Mononuclear cell (primary cell): ENCODE data around the gene AGAP1. TPM values are rescaled to one million over a fixed set of nuclear protein-coding genes. Genes with fewer than 3 reads are reported as not detected.
"Not testable (repeated sequence)": the region's sequence is repeated elsewhere in the genome, so short reads cannot be mapped to it uniquely, and the experiment has no call there.

Experiments used
- H3K27me3 ChIP-seq: 2 replicates; pipeline ENCODE4 v1.6.0; 2011; ENCODE audit warnings: low read length, control low read depth; ENCODE audit not compliant: insufficient read depth
- H3K4me1 ChIP-seq: 2 replicates; pipeline ENCODE4 v1.5.1; 2011; ENCODE audit warnings: mild to moderate bottlenecking, low read length, control low read depth; ENCODE audit not compliant: insufficient read depth
- H3K4me3 ChIP-seq: 2 replicates; pipeline ENCODE4 v1.5.1; 2011; ENCODE audit warnings: mild to moderate bottlenecking, low read length, moderate library complexity
- H3K9me3 ChIP-seq: 2 replicates; pipeline ENCODE4 v1.5.1; 2011; ENCODE audit warnings: low read depth, mild to moderate bottlenecking, control low read depth, low read length
- total RNA-seq: library from RNA; depleted of rRNA; stranded (reverse); fragments of >200 nt; gene quantifications from one replicate; pipeline ENCODE4 v1.2.3, GENCODE V29; 2012

Gene AGAP1
- total RNA-seq, 1 donor, result 2.7 TPM

GRCh38 chr2:235598532-235599531 is 105.0 kb downstream of the AGAP1 start:
- no peaks in the 10 kb centered on the region for H3K4me1 ChIP-seq
- H3K27me3 ChIP-seq, result no peaks in the 10 kb centered on the region

GRCh38 chr2:235599596-235600338 is 105.9 kb downstream of the AGAP1 start:
- Histone ChIP-seq H3K9me3 (no peaks in the 10 kb centered on the region), H3K27me3 (no peaks in the 10 kb centered on the region), H3K4me1 (no peaks in the 10 kb centered on the region), H3K4me3 (no peak overlapping the region)

More at GRCh38 chr2:235598532-235599531, 105.0 kb downstream of the AGAP1 start:
- H3K9me3 ChIP-seq, result no peaks in the 10 kb centered on the region
- no peak overlapping the region for H3K4me3 ChIP-seq

- Histone ChIP-seq H3K4me3 (no peak overlapping the region), H3K4me1 (no peaks in the 10 kb centered on the region), H3K9me3 (no peaks in the 10 kb centered on the region), H3K27me3 (no peaks in the 10 kb centered on the region)
Measured at GRCh38 chr2:235600406-235600805, 106.6 kb downstream of the AGAP1 start.

- H3K9me3 ChIP-seq, result no peaks in the 10 kb centered on the region
- H3K27me3 ChIP-seq, result no peaks in the 10 kb centered on the region
- no peak overlapping the region for H3K4me3 ChIP-seq
- no peaks in the 10 kb centered on the region for H3K4me1 ChIP-seq
Measured at GRCh38 chr2:235600926-235601325, 107.1 kb downstream of the AGAP1 start.

- Histone ChIP-seq H3K4me1 (no peaks in the 10 kb centered on the region), H3K4me3 (no peak overlapping the region), H3K27me3 (no peaks in the 10 kb centered on the region), H3K9me3 (no peaks in the 10 kb centered on the region)
Measured at GRCh38 chr2:235601960-235602704, 108.3 kb downstream of the AGAP1 start.

GRCh38 chr2:235602971-235603370 is 109.1 kb downstream of the AGAP1 start:
- H3K9me3 ChIP-seq, H3K4me1 ChIP-seq, H3K4me3 ChIP-seq, H3K27me3 ChIP-seq: not testable (repeated sequence)

GRCh38 chr2:235603659-235604058 is 109.8 kb downstream of the AGAP1 start:
- no peaks in the 10 kb centered on the region for H3K4me1 ChIP-seq
- H3K4me3 ChIP-seq, result no peak overlapping the region
- H3K27me3 ChIP-seq, result no peaks in the 10 kb centered on the region
- no peaks in the 10 kb centered on the region for H3K9me3 ChIP-seq

GRCh38 chr2:235605312-235606003 is 111.6 kb downstream of the AGAP1 start:
- H3K27me3 ChIP-seq, result no peaks in the 10 kb centered on the region
- no peaks in the 10 kb centered on the region for H3K9me3 ChIP-seq
- H3K4me1 ChIP-seq, result no peaks in the 10 kb centered on the region
- H3K4me3 ChIP-seq, result no peak overlapping the region

- H3K9me3 ChIP-seq, result no peaks in the 10 kb centered on the region
- H3K4me3 ChIP-seq, result no peak overlapping the region
- no peaks in the 10 kb centered on the region for H3K27me3 ChIP-seq
Measured at GRCh38 chr2:235606004-235606715, 112.3 kb downstream of the AGAP1 start.

GRCh38 chr2:235607546-235608199 is 113.8 kb downstream of the AGAP1 start:
- Histone ChIP-seq H3K27me3 (no peaks in the 10 kb centered on the region), H3K4me1 (no peaks in the 10 kb centered on the region), H3K4me3 (no peak overlapping the region)

More at GRCh38 chr2:235606004-235606715, 112.3 kb downstream of the AGAP1 start:
- H3K4me1 ChIP-seq, result no peaks in the 10 kb centered on the region

GRCh38 chr2:235608200-235608887 is 114.5 kb downstream of the AGAP1 start:
- H3K9me3 ChIP-seq, result no peaks in the 10 kb centered on the region
- H3K27me3 ChIP-seq, result no peaks in the 10 kb centered on the region
- no peaks in the 10 kb centered on the region for H3K4me1 ChIP-seq
- H3K4me3 ChIP-seq, result no peak overlapping the region

More at GRCh38 chr2:235607546-235608199, 113.8 kb downstream of the AGAP1 start:
- H3K9me3 ChIP-seq, result no peaks in the 10 kb centered on the region

- H3K4me3 ChIP-seq, result no peak overlapping the region
- H3K4me1 ChIP-seq, result no peaks in the 10 kb centered on the region
- no peaks in the 10 kb centered on the region for H3K27me3 ChIP-seq
- H3K9me3 ChIP-seq, result no peaks in the 10 kb centered on the region
Measured at GRCh38 chr2:235609321-235609720, 115.5 kb downstream of the AGAP1 start.

- H3K4me3 ChIP-seq, result no peak overlapping the region
- H3K9me3 ChIP-seq, result no peaks in the 10 kb centered on the region
- H3K4me1 ChIP-seq, result no peaks in the 10 kb centered on the region
- no peaks in the 10 kb centered on the region for H3K27me3 ChIP-seq
Measured at GRCh38 chr2:235609746-235610145, 115.9 kb downstream of the AGAP1 start.
